ENCODE data around the gene LASP1NB.

- no peak for TF ChIP-seq CTCF (IDR thresholded peaks at IDR 0.05)
- no peak for TF ChIP-seq POLR2A (IDR thresholded peaks at IDR 0.05)
- TF ChIP-seq POLR2AphosphoS5 (IDR thresholded peaks at IDR 0.05), result no peak
Measured at GRCh38 chr17:38885044-38885727, 40.2 kb upstream of the LASP1NB start.

All from prostate gland (tissue), 2 donors.